ENCODE measurements around the gene STIM2.

DNA sequence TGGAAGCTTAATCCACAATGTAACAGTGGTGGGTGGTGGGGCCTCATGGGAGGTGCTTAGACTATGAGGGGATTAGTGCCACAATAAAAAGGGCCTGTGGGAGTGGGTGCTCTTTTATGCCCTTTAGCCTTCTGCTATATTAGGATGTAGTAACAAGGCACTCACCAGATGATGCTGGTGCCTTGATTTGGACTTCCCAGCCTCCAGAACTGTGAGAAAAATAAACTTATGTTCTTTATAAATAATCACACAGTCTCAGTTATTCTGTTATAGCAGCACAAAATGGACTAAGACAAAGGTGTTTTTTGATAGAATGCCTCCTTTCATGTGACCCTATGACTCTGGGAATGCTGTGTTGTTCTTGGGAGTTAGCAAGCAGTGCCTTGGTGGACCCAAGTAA is 89.8 kb downstream of the STIM2 start:
- TF ChIP-seq, protein P1, sequence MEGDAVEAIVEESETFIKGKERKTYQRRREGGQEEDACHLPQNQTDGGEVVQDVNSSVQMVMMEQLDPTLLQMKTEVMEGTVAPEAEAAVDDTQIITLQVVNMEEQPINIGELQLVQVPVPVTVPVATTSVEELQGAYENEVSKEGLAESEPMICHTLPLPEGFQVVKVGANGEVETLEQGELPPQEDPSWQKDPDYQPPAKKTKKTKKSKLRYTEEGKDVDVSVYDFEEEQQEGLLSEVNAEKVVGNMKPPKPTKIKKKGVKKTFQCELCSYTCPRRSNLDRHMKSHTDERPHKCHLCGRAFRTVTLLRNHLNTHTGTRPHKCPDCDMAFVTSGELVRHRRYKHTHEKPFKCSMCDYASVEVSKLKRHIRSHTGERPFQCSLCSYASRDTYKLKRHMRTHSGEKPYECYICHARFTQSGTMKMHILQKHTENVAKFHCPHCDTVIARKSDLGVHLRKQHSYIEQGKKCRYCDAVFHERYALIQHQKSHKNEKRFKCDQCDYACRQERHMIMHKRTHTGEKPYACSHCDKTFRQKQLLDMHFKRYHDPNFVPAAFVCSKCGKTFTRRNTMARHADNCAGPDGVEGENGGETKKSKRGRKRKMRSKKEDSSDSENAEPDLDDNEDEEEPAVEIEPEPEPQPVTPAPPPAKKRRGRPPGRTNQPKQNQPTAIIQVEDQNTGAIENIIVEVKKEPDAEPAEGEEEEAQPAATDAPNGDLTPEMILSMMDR (IDR thresholded peaks at IDR 0.05 in 8 of 11, conservative IDR thresholded peaks at IDR 0.05 in 3 of 11), result no peak
- no peak for TF ChIP-seq POLR2A (IDR thresholded peaks at IDR 0.05)

Measured in spleen (tissue), 7 donors.